HCT116 (cell line): Measurements from ENCODE around the gene RNF31. TPM values are rescaled to one million over a fixed set of nuclear protein-coding genes. Genes with fewer than 3 reads are reported as not detected.

Source experiments
- ATAC-seq: fragments of 200-7000 bp; cut with Tn5 transposase; 2 replicates; pipeline ENCODE4 v1.9.1; 2020; ENCODE audit warnings: mild to moderate bottlenecking, moderate library complexity
- BruUV-seq: library from RNA; stranded (reverse); fragments of 400-500 nt; replicated peaks from 2 replicates; lab custom pipeline; 2021; lab: Mats Ljungman, UMichigan
- CTCF ChIA-PET: fragments of 300-600 bp; sonication (Branson Sonifier 250); formaldehyde crosslinking; loops from one replicate; lab custom pipeline; 2021; ENCODE audit warnings: antibody characterized with exemption; lab: Charles Lee
- POLR2A ChIA-PET: fragments of 300-600, 350-600 bp; sonication (Branson Sonifier 250); formaldehyde crosslinking; loops from one replicate; lab custom pipeline; 2021; ENCODE audit warnings: antibody characterized with exemption; lab: Charles Lee
- RAD21 ChIA-PET, 2 experiments: fragments of 300-600 bp; sonication (Branson Sonifier 250); formaldehyde crosslinking; loops; one replicate each; lab custom pipeline; 2023; ENCODE audit warnings: low total read pairs in 2 of 2; ENCODE audit not compliant: uncharacterized antibody in 2 of 2, unreplicated experiment in 2 of 2, low non-redundant PET in 1 of 2; lab: Charles Lee
- DNase-seq: peaks from one replicate; pipeline ENCODE4 v3.0.0-alpha.2; 2010; ENCODE audit warnings: low read depth, low spot score
- H2AFZ ChIP-seq: fragments of 200-600 bp; shearing (Covaris generic), sonication (generic); 2 replicates; pipeline ENCODE4 v1.6.1; 2017; ENCODE audit warnings: low read depth, mixed run types, mixed read lengths, antibody characterized with exemption, low read length; ENCODE audit not compliant: poor library complexity, severe bottlenecking
- H3K27ac ChIP-seq: 2 replicates; pipeline ENCODE4 v1.5.1; 2012; ENCODE audit warnings: low read depth, low read length
- H3K27me3 ChIP-seq: fragments of 200-600 bp; sonication (generic); 2 replicates; pipeline ENCODE4 v1.6.1; 2016; ENCODE audit warnings: mixed run types, low read length, mixed read lengths; ENCODE audit not compliant: insufficient read depth
- H3K36me3 ChIP-seq, 2 experiments: fragments of 200-500 bp in 1 of 2; fragments of 200-600 bp in 1 of 2; sonication (Bioruptor generic) in 1 of 2; sonication (generic) in 1 of 2; 2 replicates each; pipeline versions ENCODE4 v1.5.1 to v1.6.1; 2014 to 2016; ENCODE audit warnings: low read length in 2 of 2, inconsistent platforms in 1 of 2, mixed read lengths in 1 of 2, mixed run types in 1 of 2; ENCODE audit not compliant: insufficient read depth in 2 of 2, control insufficient read depth in 1 of 2
- H3K4me1 ChIP-seq, 2 experiments: fragments of 200-600 bp in 1 of 2; sonication (generic) in 1 of 2; 2 replicates each; pipeline versions ENCODE4 v1.5.1 to v1.6.1; 2012 to 2017; ENCODE audit warnings: low read length in 2 of 2, inconsistent platforms in 1 of 2, mild to moderate bottlenecking in 1 of 2, mixed read lengths in 1 of 2, mixed run types in 1 of 2, moderate library complexity in 1 of 2; ENCODE audit not compliant: insufficient read depth in 2 of 2, control insufficient read depth in 1 of 2
- H3K4me2 ChIP-seq: fragments of 200-600 bp; sonication (generic); 2 replicates; pipeline ENCODE4 v1.6.1; 2017; ENCODE audit warnings: mixed run types, low read length, mixed read lengths
- H3K4me3 ChIP-seq, 2 experiments: fragments of 200-600 bp in 1 of 2; sonication (generic) in 1 of 2; replicated peaks in 1 of 2; 2 replicates each; pipeline ENCODE4 v1.5.1; 2011 to 2016; ENCODE audit warnings: low read length in 2 of 2, control low read depth in 1 of 2, low read depth in 1 of 2, mild to moderate bottlenecking in 1 of 2, mixed read lengths in 1 of 2, mixed run types in 1 of 2
- H3K79me2 ChIP-seq: fragments of 200-600 bp; sonication (generic); 2 replicates; pipeline ENCODE4 v1.6.1; 2017; ENCODE audit warnings: mild to moderate bottlenecking, mixed run types, low read length, moderate library complexity, mixed read lengths; ENCODE audit not compliant: insufficient read depth
- H3K9ac ChIP-seq: fragments of 200-600 bp; sonication (generic); 2 replicates; pipeline ENCODE4 v1.6.1; 2016; ENCODE audit warnings: low read length, mixed read lengths
- H3K9me2 ChIP-seq: fragments of 200-600 bp; sonication (generic), shearing (Covaris generic); 2 replicates; pipeline ENCODE4 v1.6.1; 2017; ENCODE audit warnings: mixed run types, mild to moderate bottlenecking, moderate library complexity; ENCODE audit not compliant: insufficient read depth
- H3K9me3 ChIP-seq, 2 experiments: fragments of 200-500 bp in 1 of 2; fragments of 200-600 bp in 1 of 2; sonication (Bioruptor generic) in 1 of 2; sonication (generic) in 1 of 2; 2 replicates each; pipeline ENCODE4 v1.6.1; 2014 to 2017; ENCODE audit warnings: low read length in 2 of 2, mixed read lengths in 2 of 2, inconsistent platforms in 1 of 2, low read depth in 1 of 2, mild to moderate bottlenecking in 1 of 2, mixed run types in 1 of 2, moderate library complexity in 1 of 2; ENCODE audit not compliant: control insufficient read depth in 1 of 2, insufficient read depth in 1 of 2
- H4K20me1 ChIP-seq: fragments of 200-600 bp; sonication (generic), shearing (Covaris generic); 2 replicates; pipeline ENCODE4 v1.6.1; 2017; ENCODE audit warnings: mixed run types, mild to moderate bottlenecking, moderate library complexity; ENCODE audit not compliant: insufficient read depth
- CEBPB ChIP-seq: IDR thresholded peaks from 2 replicates; pipeline ENCODE4 v1.6.1; 2012; ENCODE audit warnings: low read depth
- EGR1 ChIP-seq: IDR thresholded peaks from 2 replicates; pipeline ENCODE4 v1.6.1; 2012; ENCODE audit warnings: low read depth
- ELF1 ChIP-seq: IDR thresholded peaks from 2 replicates; pipeline ENCODE4 v1.6.1; 2012; ENCODE audit warnings: low read depth, borderline replicate concordance
- EZH2 ChIP-seq: fragments of 200-600 bp; sonication (generic); IDR thresholded peaks from 2 replicates; pipeline ENCODE4 v1.6.1; 2017; ENCODE audit warnings: antibody characterized with exemption, mixed run types
- EZH2phosphoT487 ChIP-seq: fragments of 200-600 bp; IDR thresholded peaks from 2 replicates; pipeline ENCODE4 v1.6.1; 2018; ENCODE audit warnings: antibody characterized with exemption, borderline replicate concordance
- JUND ChIP-seq: IDR thresholded peaks from 2 replicates; pipeline ENCODE4 v1.6.1; 2012
- POLR2A ChIP-seq: IDR thresholded peaks from 2 replicates; pipeline ENCODE4 v1.7.0; 2011; ENCODE audit warnings: borderline replicate concordance; ENCODE audit not compliant: insufficient read depth, insufficient read length; ENCODE audit errors: extremely low read depth
- POLR2AphosphoS5 ChIP-seq: IDR thresholded peaks from 2 replicates; pipeline ENCODE4 v1.6.1; 2011; ENCODE audit warnings: mild to moderate bottlenecking, low read depth, low read length, moderate library complexity
- RAD21 ChIP-seq: IDR thresholded peaks from 2 replicates; pipeline ENCODE4 v1.6.1; 2012; ENCODE audit warnings: low read depth, mild to moderate bottlenecking
- YY1 ChIP-seq: IDR thresholded peaks from 2 replicates; pipeline ENCODE4 v1.6.1; 2011; ENCODE audit warnings: low read length, low read depth, moderate library complexity, mild to moderate bottlenecking; ENCODE audit not compliant: insufficient replicate concordance; ENCODE audit errors: extremely low read depth
- ZNF274 ChIP-seq: fragments of 200-500 bp; sonication (Bioruptor generic); IDR thresholded peaks from 2 replicates; pipeline ENCODE4 v1.6.1; 2014; ENCODE audit warnings: mild to moderate bottlenecking, low read depth, low read length, inconsistent platforms
- intact Hi-C: fragments of 100-400 bp; cut with micrococcal nuclease; formaldehyde crosslinking; loops from 2 replicates; pipeline ENCODE4 v1.10.0; 2022
- total RNA-seq: library from RNA; stranded (reverse); gene quantifications from one replicate; pipeline ENCODE4 v1.2.1, GENCODE V29; 2021; ENCODE audit not compliant: unreplicated experiment
- TF ChIP-seq, protein P1 (sequence below): IDR thresholded peaks from 2 replicates; pipeline ENCODE4 v1.6.1; 2011; ENCODE audit warnings: mild to moderate bottlenecking, low read length, moderate library complexity; ENCODE audit not compliant: insufficient replicate concordance; ENCODE audit errors: extremely low read depth
- TF ChIP-seq, protein P2 (sequence below): IDR thresholded peaks from 2 replicates; pipeline ENCODE4 v1.6.1; 2012
- TF ChIP-seq, protein P3 (sequence below), 3 experiments: fragments of 200-600 bp in 1 of 3; sonication (generic) in 1 of 3; IDR thresholded peaks in 2 of 3; conservative IDR thresholded peaks in 1 of 3; 2 replicates each; pipeline ENCODE4 v1.5.1; 2012 to 2017; ENCODE audit warnings: low read depth in 2 of 3, low read length in 2 of 3, antibody characterized with exemption in 1 of 3, borderline replicate concordance in 1 of 3, control low read depth in 1 of 3, mild to moderate bottlenecking in 1 of 3, mixed read lengths in 1 of 3, mixed run types in 1 of 3, moderate library complexity in 1 of 3; ENCODE audit not compliant: insufficient read depth in 1 of 3

Gene RNF31
- total RNA-seq, 1 experiment from 2014 or later = 78.0 TPM

DNA sequence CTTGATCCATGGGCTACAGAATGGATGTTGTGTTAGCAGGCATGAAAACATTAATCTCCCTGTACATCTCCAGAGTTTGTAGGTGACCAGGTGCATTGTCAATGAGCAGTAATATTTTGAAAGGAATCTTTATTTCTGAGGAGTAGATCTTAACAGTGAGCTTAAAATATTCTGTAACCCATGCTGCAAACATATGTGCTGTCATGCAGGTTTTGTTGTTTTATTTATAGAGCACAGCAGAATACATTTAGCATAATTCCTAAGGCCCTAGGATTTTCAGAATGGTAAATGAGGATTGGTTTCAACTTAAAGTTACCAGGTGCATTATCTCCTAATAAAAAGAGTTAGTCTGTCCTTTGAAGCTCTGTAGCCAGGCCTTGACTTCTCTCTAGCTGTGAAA lies 20.4 kb upstream of the RNF31 start:
- TF ChIP-seq CEBPB = no peak
- Histone ChIP-seq H3K9me2 (no peaks in the 10 kb centered on the region), H3K27ac (no peak overlapping the region), H2AFZ (no peak overlapping the region), H3K9me3 (no peaks in the 10 kb centered on the region), H3K27me3 (no peaks in the 10 kb centered on the region), H3K4me3 (no peak overlapping the region), H3K9ac (no peak overlapping the region), H4K20me1 (no peaks in the 10 kb centered on the region), H3K36me3 (peaks cover 0 to 7% of the 10 kb centered on the region in 2 experiments; a peak in 2 of 4 replicates), H3K4me2 (no peak overlapping the region), H3K4me1 (no peaks in the 10 kb centered on the region), H3K79me2 (no peaks in the 10 kb centered on the region)
- ChIA-PET CTCF (interaction anchor here (0.8 kb wide), 1 partner anchor 69 kb away, joined by 3 read pairs; no protein-coding TSS in a partner anchor), RAD21 (interaction anchor here in 1 of 2 experiments (0.7 kb wide), 1 partner anchor 13 kb away, joined by 3 read pairs; no protein-coding TSS in a partner anchor), POLR2A (interaction anchor here (0.6 to 1.9 kb wide), 3 partner anchors 9 to 26 kb away, joined by 3 to 8 read pairs (median 5); partner anchors contain the start of genes EMC9 and PSME1)
- ATAC-seq (no peak), DNase-seq (no peak)
- BruUV-seq = no TSS peak
- intact Hi-C loops = no loop called here

DNA sequence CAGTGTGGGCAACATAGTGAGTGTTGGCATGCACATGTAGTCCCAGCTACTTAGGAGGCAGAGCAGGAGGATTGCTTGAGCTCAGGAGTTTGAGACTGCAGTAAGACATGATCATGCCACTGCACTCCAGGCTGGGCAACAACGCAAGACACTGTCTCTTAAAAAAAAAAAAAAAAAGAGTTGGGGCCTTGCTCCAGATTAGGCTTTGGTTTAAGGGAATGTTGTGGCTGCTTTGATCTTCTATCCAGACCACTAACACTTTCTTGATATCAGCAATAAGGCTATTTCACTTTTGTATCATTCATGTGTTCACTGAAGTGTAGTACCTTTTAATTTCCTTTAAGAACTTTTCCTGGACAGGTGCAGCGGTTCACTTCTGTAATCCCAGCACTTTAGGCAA lies 19.6 kb upstream of the RNF31 start:
- Histone ChIP-seq H3K4me2 (no peak overlapping the region), H3K79me2 (no peaks in the 10 kb centered on the region), H4K20me1 (no peaks in the 10 kb centered on the region), H3K36me3 (peaks cover 0 to 3% of the 10 kb centered on the region in 2 experiments; a peak in 2 of 4 replicates), H3K4me3 (no peak overlapping the region), H3K9ac (no peak overlapping the region), H3K27ac (no peak overlapping the region), H2AFZ (no peak overlapping the region), H3K9me3 (no peaks in the 10 kb centered on the region), H3K9me2 (no peaks in the 10 kb centered on the region), H3K4me1 (no peaks in the 10 kb centered on the region), H3K27me3 (no peaks in the 10 kb centered on the region)
- TF ChIP-seq EZH2 = no peak
- no peak for TF ChIP-seq EZH2phosphoT487
- no peak for TF ChIP-seq ELF1
- TF ChIP-seq, protein P1, sequence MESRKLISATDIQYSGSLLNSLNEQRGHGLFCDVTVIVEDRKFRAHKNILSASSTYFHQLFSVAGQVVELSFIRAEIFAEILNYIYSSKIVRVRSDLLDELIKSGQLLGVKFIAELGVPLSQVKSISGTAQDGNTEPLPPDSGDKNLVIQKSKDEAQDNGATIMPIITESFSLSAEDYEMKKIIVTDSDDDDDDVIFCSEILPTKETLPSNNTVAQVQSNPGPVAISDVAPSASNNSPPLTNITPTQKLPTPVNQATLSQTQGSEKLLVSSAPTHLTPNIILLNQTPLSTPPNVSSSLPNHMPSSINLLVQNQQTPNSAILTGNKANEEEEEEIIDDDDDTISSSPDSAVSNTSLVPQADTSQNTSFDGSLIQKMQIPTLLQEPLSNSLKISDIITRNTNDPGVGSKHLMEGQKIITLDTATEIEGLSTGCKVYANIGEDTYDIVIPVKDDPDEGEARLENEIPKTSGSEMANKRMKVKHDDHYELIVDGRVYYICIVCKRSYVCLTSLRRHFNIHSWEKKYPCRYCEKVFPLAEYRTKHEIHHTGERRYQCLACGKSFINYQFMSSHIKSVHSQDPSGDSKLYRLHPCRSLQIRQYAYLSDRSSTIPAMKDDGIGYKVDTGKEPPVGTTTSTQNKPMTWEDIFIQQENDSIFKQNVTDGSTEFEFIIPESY = no peak
- TF ChIP-seq POLR2AphosphoS5 = no peak
- TF ChIP-seq EGR1 = no peak
- TF ChIP-seq, protein P2, sequence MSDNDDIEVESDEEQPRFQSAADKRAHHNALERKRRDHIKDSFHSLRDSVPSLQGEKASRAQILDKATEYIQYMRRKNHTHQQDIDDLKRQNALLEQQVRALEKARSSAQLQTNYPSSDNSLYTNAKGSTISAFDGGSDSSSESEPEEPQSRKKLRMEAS = no peak
- TF ChIP-seq ZNF274 = no peak
- TF ChIP-seq POLR2A = no peak
- TF ChIP-seq, protein P3, sequence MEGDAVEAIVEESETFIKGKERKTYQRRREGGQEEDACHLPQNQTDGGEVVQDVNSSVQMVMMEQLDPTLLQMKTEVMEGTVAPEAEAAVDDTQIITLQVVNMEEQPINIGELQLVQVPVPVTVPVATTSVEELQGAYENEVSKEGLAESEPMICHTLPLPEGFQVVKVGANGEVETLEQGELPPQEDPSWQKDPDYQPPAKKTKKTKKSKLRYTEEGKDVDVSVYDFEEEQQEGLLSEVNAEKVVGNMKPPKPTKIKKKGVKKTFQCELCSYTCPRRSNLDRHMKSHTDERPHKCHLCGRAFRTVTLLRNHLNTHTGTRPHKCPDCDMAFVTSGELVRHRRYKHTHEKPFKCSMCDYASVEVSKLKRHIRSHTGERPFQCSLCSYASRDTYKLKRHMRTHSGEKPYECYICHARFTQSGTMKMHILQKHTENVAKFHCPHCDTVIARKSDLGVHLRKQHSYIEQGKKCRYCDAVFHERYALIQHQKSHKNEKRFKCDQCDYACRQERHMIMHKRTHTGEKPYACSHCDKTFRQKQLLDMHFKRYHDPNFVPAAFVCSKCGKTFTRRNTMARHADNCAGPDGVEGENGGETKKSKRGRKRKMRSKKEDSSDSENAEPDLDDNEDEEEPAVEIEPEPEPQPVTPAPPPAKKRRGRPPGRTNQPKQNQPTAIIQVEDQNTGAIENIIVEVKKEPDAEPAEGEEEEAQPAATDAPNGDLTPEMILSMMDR (IDR thresholded peaks at IDR 0.05 in 2 of 3, conservative IDR thresholded peaks at IDR 0.05 in 1 of 3; ENCODE audit: borderline replicate concordance in 1 of 3, insufficient read depth in 1 of 3, low read depth in 2 of 3, low read length in 2 of 3) = no peak
- no peak for TF ChIP-seq RAD21
- no peak for TF ChIP-seq JUND
- no peak for TF ChIP-seq YY1
- intact Hi-C loops = no loop called here
- ChIA-PET POLR2A (interaction anchor here (0.6 to 1.9 kb wide), 3 partner anchors 8 to 27 kb away, joined by 3 to 8 read pairs (median 5); partner anchors contain the start of genes EMC9 and PSME1), CTCF (interaction anchor here (0.8 kb wide), 1 partner anchor 70 kb away, joined by 3 read pairs; no protein-coding TSS in a partner anchor), RAD21 (interaction anchor here in 1 of 2 experiments (0.7 kb wide), 1 partner anchor 14 kb away, joined by 3 read pairs; no protein-coding TSS in a partner anchor)
- no TSS peak for BruUV-seq
- no peak for DNase-seq
- no peak for ATAC-seq
